Rectal smooth muscle tissue (tissue), 1 donor: ENCODE results near the gene GLE1.

Source experiments
- H3K27ac ChIP-seq: one replicate; pipeline ENCODE4 v1.7.0; 2013; ENCODE audit warnings: low read depth, low read length, inconsistent platforms
- H3K27me3 ChIP-seq: one replicate; pipeline ENCODE4 v1.7.0; 2013; ENCODE audit warnings: low read length; ENCODE audit not compliant: control insufficient read depth, insufficient read depth
- H3K36me3 ChIP-seq: one replicate; pipeline ENCODE4 v1.7.0; 2013; ENCODE audit warnings: low read length; ENCODE audit not compliant: control insufficient read depth, insufficient read depth
- H3K4me1 ChIP-seq: one replicate; pipeline ENCODE4 v1.7.0; 2013; ENCODE audit warnings: low read length; ENCODE audit not compliant: control insufficient read depth, insufficient read depth
- H3K4me3 ChIP-seq: one replicate; pipeline ENCODE4 v1.7.0; 2013; ENCODE audit warnings: low read length
- H3K9ac ChIP-seq: one replicate; pipeline ENCODE4 v1.7.0; 2013; ENCODE audit warnings: low read length

GLE1 gene

DNA sequence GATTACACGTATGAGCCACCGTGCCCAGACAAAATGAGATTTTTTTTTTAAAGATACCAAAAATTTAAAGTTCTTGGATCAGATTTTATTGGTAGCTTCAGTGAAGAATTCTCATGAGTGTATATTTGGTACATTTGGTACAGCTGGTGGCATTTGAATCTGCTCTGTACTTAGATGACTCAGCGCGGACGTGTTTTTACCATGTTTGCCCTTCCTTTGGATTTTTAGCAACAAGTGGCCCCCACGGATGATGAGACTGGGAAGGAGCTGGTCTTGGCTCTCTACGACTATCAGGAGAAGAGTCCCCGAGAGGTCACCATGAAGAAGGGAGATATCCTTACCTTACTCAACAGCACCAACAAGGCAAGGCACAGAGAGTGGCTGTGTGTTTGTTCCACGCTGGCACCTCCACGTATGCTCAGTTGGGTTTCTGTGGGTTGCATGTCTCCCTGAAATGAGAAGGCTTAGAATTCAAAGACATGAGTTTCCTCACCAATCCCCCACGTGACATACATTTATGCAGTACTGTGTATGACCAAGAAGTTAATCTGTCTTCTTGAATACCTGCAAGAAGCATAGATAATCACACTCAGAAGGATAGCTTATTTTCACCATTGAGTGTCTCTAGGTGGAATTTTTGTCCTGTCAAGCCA is 84.2 kb downstream of the GLE1 start:
- no peaks in the 10 kb centered on the region for H3K4me1 ChIP-seq
- H3K36me3 ChIP-seq = peaks cover 53% of the 10 kb centered on the region
- H3K27me3 ChIP-seq = no peaks in the 10 kb centered on the region
- no peak overlapping the region for H3K4me3 ChIP-seq
- H3K27ac ChIP-seq = no peak overlapping the region
- no peak overlapping the region for H3K9ac ChIP-seq
